ENCODE results near the gene RBKS.

DNA sequence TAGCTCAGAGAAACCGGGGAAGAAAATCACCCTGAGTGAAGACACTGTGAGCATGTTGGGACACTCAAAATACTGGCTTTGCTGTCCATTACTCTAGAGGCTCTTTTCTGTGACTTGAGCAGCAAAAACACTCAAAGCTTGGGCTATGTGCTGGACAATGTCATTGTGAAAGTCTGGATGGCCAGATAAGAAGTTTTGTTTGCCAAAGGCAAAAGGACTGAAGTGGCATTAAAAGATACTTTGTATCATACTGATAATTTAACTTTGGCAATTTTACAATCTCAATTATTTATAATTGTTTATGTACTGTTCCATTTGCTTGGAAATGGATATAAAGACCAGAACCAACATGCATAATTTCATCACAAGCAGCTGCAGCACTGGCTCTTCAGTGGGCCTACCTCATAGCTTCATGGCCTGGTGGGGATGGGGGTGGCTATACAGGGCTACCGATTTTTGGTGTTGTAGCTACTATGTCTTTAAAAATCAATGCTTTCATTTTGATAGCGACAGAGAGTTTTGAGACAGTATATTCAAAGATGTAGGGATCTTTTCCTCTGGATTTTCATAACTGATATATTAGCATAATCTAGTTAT is 51.1 kb downstream of the RBKS start:
- TF ChIP-seq CTCF (conservative IDR thresholded peaks at IDR 0.05): no peak
- no peak for TF ChIP-seq ZFX (IDR thresholded peaks at IDR 0.05)
